Activated effector memory CD4-positive, alpha-beta T cell treated with Interleukin-2 at 50 U/mL for 16 hours (primary cell): Measurements from ENCODE around the gene RAB11FIP5.
"Not testable (repeated sequence)": the region's sequence is repeated elsewhere in the genome, so short reads cannot be mapped to it uniquely, and the experiment has no call there.

Experiments
- DNase-seq: peaks from one replicate; pipeline ENCODE4 v3.0.0-alpha.2; 2020

Gene RAB11FIP5

GRCh38 chr2:73112913-73113854 is at the start of gene RAB11FIP5:
TSS of gene RAB11FIP5 (minus strand) at chr2:73112948. CDS start at chr2:73112777, 171 bp downstream.
- DNase-seq = peak; percentile 74

DNA sequence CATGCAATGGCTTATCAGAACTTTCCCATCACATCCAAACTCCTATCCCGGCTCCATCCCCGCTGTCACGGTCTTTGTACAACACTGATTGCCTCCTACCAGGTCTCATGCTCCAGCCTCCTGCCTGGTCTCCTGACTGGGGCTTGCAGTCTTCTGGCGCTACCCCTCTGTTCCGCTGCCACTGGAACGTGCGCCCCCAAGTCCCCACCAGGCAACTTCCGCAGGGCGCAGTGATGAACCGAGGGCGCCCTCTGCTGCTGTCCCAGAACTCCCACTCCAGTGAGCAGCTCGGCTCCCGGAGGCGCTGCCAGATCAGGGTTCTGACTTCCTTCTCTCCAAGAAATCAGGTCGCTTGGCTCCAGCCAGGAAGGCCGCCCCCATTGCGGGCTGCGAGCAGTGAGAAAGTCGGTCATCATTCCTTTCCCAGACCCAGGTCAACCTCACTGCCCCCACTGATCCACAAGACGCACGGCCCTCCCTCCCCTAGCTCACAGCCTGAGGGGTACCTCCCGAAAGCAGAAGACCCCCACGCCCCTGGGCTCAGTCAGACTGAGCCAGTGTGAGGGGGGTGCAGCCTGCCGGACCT is 43.9 kb upstream of the RAB11FIP5 start:
- no peak for DNase-seq

GRCh38 chr2:73142937-73143336 is 30.2 kb upstream of the RAB11FIP5 start:
- DNase-seq = no peak

GRCh38 chr2:73141896-73142295 is 29.1 kb upstream of the RAB11FIP5 start:
- no peak for DNase-seq

GRCh38 chr2:73135236-73135635 is 22.5 kb upstream of the RAB11FIP5 start:
- no peak for DNase-seq

DNA sequence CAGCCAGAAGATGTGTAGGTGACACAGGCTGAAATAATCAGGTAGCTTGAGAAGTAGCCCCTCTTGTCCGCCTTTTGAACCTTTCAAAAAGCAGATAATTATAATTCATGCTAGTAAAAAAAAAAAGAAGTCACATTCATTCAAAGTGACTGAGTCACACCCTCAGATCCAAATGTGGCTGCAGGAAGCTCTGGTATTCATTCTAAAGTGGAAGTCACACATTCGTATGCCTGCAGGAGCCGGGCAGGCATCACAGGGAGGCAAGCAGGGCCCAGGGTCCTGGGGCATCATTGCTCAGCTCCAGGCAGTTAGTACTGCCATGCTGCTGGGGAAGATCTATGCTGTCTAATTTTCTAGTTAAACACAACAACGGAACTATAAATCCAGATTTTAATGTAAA is 21.7 kb upstream of the RAB11FIP5 start:
- no peak for DNase-seq

GRCh38 chr2:73133566-73134197 is 20.9 kb upstream of the RAB11FIP5 start:
- DNase-seq = no peak

DNA sequence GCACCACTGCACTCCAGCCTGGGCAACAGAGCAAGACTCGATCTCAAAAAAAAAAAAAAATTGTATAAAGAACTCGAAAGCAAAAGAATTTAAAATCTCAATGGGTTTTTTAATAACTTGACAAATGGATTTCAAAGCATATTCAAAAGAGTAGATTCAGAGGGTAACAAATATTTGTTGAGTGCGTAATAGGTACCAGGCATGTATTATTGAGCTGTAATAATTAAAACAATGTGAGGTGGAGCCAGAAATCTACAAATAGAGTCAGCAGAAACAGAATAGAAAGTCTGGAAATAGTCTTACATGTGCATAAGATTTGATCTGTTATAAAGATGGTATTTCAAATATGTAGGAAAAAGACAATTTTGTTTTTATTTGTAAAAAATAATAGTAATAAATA is 19.1 kb upstream of the RAB11FIP5 start:
- no peak for DNase-seq

GRCh38 chr2:73130790-73131189 is 18.0 kb upstream of the RAB11FIP5 start:
- no peak for DNase-seq

DNA sequence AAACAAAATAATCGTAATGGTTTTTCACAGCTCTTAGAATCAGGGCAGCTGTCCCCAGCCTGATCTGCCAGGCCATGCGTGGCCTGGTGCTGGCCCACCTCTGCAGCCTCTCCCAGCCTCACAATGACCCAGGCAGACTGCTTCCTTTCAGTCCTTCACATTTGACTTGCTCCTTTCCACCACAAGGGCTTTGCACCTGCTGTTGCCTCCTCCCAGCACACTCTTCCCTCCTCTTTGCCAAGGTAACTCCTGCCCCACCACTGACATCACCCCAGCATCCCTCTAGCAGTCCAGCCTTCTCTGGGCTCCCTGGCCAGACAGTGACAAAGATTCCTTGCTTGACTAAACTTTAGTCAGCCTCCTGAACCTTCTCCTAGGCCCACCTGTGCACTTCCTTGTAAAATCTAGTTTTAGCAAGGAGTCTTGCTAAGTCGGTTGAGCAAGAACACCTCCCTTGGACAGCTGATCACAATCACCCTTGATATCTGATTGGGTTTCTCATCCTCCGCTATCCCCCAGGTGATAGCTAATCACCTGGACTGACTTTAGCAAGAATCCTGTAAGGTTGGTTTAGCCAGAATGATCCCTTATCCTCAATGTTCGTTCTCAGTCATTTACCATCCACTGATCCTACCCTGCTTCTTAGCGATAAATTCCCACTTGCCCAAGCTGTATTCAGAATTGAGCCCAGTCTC is 16.2 kb upstream of the RAB11FIP5 start:
- no peak for DNase-seq

DNA sequence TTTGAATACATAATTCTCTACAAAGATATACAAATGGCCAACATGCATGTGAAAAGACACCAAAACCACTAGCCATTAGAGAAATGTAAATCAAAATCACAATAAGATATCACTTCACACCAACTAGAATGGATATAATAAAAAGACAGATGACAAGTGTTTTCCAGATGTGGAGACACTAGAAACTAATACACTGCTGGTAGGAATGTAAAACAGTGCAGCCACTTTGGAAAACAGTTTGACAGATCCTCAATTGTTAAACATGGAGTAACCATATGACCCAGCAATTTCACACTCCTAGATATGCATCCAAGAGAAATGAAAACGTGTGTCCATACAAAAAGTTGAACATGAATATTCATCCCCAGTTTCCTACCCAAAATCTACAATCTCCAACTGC is 9.8 kb upstream of the RAB11FIP5 start:
- no peak for DNase-seq

DNA sequence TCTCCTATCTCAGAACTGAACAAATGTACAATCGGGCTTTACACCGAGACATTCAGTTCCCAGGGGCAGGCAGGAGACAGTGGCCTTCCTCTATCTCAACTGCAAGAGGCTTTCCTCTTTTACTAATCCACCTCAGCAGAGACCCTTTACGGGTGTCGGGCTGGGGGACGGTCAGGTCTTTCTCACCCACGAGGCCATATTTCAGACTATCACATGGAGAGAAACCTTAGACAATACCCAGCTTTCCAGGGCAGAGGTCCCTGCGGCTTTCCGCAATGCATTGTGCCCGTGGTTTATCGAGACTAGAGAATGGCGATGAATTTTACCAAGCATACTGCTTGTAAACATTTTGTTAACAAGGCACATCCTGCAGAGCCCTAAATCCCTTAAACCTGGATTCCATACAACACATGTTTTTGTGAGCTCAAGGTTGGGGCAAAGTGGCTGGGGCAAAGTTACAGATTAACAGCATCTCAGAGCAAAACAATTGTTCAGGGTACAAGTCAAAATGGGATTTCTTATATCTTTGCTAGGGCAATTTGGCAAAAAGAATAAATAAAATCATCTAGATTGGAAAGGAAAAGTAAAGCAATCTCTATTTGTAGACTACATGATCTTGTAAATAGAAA is 7.0 kb upstream of the RAB11FIP5 start:
- DNase-seq = not testable (repeated sequence)

DNA sequence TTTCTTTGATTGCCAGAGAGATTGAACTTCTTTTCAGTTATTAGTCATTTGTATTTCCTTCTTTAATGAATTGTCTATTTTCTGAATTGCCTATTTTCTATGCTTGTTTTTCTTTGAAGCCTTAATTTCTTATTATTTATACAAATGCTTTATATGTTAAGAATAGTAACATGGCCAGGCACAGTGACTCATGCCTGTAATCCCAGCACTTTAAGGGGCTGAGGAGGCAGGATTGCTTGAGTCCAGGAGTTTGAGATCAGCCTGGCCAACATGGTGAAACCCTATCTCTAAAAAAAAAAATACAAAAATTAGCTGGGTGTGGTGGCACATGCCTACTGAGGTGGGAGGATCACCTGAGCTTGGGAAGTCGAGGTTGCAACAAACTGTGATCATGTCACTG is 4.7 kb upstream of the RAB11FIP5 start:
- DNase-seq = no peak

DNA sequence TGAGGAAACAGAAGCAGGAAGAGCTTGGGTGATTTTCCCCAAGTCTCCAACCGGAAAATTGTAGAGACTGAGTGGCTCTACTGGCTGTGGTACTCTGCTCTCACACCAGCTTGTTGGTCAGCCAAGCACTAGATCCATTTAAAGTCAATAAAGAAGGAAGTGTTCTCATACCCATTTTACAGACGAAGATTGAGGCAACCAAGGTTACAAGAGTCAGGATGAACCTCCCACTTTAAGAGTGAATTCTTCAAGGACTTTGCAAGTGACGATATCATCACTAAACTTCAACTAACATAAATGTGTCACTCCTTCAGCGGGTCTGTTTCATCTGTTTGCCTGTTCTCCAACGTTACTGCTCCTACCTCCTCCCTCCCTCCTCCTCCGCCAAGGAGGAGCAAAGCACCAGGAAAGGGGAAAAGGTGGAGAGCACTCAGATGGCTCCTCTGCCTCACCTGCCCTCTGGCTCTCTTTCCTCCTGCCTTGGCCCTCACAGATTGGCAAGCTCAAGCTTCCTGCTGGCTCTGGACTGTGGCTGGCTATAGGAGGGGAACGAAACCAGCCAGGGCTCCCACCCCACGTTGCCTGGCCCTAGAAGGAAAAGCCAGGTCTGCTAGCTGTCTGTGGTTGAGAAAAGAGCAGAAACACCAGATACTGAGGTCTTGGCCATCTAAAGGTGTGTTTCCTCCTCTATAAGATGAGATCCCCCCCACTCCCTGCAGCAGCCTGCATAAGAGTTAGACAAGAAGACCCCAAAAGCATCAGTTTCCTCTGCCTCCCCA is 3.6 kb upstream of the RAB11FIP5 start:
- DNase-seq = no peak

- no peak for DNase-seq
Measured at GRCh38 chr2:73114273-73114867, 1.6 kb upstream of the RAB11FIP5 start.

DNA sequence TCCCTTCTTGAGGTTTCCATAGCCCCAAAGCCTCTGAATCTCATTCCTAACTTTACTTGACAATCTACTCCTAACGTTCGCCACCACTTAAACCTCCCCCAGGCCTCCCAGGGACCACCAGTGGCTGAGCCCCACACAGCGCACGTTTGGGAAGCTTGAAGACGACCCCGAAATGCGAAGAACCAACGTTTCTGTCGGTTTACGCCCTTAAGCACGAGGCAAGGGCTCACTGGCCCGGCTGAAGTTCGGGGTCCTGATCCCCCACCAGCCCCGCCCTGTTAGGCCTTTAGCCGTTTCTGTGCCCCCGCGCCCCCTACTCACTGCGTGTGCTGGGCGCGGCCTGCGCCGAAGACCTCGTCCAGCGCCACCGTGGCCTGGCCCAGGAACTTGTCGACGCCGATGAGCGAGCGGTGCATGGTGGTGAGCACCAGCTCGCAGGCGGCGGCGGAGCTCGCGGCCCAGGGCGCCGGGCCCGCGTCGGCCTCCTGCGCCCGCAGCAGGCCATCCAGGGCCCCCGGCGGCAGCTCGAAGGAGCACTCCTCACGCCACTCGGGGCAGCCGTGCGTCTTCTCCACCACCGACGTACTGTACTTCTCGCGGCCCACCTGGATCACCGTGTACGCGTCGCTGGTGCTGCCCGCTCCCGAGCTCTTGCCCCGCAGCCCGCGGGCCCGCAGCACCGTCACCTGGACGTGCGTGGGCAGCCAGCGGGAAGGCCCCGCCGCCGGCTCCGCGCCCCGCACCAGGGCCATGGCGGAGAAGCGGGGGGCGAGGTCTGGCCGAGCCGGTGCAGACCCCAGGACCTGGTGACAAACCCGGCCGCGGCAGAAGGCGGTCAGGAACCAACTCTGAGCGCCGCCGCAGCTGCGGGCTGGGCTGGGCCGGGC is 479 bp downstream of the RAB11FIP5 start:
- DNase-seq = peak; percentile 7

DNA sequence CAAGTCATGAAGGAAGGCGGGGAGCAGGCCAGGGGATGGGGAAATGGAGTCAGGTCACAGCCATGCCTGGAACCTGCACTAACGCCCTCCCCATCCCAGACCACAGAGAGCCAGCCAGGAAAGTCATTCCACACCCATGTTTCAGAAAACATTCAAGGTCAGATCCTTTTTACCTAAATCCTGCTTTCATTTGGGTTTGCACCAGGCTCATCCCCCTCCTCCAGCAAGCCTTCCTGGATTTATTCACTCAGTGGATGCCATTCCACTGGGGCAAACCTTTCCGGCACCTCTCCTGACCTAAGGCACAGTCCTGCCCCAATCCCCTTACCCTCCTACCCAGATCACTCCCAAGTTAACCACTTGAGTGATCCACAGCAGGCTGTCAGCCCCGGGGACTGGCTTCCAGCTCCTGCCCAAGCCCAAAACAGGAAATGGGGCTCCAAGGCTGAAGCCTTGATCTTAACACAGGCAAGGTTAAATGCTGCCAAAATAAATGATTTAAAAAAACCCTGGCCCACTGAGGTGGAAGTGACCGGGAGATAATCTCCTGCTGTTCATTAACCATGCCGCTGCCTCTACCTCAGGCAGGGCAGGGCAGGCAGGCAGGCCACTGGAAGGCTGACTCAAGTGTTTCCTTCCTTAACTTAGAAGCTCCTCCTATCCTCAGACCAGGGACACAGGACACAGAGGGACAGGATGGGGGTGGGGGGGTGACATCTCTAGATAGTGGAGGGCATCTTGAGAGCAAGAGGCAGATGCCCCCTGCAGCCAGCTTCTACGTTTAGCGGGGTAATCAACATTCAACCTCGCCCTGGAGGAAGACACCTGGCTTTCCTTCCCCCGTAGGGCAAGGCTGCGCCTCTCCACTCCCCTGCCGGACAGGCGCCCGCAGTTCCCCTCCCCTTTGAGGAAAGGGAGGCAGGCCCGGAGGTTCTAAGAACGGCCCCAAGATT is 1.4 kb downstream of the RAB11FIP5 start:
- no peak for DNase-seq

DNA sequence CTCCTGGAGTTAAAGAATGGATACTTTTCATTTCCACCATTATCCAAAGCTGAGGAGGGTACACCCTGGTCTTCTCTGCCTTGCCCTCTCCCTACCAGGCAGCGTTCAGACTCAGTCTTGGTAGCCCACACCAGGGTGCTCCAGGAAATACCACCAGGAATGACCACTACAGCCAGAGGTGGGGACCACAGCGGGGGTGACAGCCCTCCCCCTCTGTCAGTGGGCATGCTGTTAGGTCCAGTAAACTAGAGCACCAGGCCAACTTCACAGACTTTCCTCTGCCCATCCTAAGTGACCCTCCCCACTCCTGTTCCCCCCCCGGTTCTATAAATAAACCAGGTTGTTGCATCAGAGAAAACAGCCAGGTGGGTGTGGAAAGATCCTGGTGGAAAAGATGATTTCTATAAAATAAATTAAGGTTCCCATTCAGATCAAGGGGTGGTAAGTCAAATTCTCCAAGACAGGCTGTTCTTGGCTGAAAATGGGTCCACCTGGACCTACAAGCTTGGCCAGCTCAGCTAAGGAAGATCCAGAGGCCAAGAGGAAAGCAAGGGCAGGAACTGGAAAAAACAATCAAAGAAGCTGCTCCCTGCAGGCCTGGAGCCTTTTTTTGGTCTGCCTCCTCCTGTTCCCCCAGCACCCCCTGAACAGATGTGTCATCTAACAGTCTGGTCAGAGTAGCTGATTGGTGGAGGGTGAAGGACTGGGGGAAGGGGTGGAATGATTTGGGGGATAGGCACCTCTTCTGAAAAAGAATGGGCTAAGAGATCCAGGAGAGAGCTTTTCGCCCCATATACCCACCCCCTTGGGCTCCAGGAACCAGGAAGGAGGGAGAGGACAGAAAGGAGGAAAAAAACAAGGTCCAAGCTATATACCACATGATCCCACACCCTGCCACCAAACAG is 2.3 kb downstream of the RAB11FIP5 start:
- DNase-seq = no peak
